ENCODE measurements around the gene CASZ1.

GRCh38 chr1:10782491-10783244 lies 13.8 kb downstream of the CASZ1 start:
- TF ChIP-seq, protein P1, sequence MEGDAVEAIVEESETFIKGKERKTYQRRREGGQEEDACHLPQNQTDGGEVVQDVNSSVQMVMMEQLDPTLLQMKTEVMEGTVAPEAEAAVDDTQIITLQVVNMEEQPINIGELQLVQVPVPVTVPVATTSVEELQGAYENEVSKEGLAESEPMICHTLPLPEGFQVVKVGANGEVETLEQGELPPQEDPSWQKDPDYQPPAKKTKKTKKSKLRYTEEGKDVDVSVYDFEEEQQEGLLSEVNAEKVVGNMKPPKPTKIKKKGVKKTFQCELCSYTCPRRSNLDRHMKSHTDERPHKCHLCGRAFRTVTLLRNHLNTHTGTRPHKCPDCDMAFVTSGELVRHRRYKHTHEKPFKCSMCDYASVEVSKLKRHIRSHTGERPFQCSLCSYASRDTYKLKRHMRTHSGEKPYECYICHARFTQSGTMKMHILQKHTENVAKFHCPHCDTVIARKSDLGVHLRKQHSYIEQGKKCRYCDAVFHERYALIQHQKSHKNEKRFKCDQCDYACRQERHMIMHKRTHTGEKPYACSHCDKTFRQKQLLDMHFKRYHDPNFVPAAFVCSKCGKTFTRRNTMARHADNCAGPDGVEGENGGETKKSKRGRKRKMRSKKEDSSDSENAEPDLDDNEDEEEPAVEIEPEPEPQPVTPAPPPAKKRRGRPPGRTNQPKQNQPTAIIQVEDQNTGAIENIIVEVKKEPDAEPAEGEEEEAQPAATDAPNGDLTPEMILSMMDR (IDR thresholded peaks at IDR 0.05), result no peak
- no peak for TF ChIP-seq POLR2A (IDR thresholded peaks at IDR 0.05)

Measured in adrenal gland (tissue), 5 donors.